Measurements from ENCODE around the gene HHAT.

The HHAT gene

GRCh38 chr1:210683403-210684047 is 354.8 kb downstream of the HHAT start:
- DNase-seq (ENCODE audit: low read depth in 2 of 2): no peak

DNA sequence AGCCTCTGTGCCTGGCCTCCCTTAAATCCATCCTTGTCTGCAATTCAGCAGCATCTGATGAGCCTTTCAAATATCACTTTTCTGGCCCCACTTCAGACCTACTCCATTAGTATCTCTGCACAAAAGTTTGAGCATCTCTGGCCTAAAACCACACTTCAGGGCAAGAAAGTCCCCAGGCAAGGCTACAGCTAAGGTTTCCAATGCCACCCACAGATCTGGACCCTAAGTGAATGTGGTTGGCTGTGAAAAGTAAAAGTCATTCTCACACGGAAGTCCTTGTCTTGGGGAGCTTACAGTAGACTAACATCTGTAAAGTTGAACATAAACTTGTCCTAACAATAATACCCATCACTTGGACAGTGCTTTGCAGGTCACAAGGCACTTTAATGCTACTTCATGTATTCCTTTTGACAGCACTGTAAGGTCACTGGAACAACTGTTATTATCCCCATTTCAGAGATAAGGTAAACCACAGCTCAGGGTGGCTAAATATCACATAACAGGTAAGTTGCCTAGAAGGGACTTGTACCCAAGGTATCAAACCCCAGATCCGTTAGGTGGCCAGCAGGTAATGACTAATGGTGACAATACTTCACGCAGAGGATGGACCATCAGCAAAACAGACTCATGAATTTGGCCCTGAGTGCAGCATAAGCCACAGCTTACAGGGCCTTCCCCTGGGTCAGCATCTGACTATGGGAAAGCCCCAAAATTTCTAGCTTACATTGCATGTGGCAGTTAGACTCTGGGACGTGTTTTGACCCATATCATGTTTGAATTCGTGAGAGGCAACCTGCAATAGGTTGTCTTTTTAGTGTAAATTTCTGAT is 356.0 kb downstream of the HHAT start:
- no peak for DNase-seq (ENCODE audit: low read depth in 2 of 2)

- DNase-seq (ENCODE audit: low read depth in 2 of 2): no peak
Measured at GRCh38 chr1:210685295-210685650, 356.6 kb downstream of the HHAT start.

GRCh38 chr1:210686841-210687240 is 358.1 kb downstream of the HHAT start:
- no peak for DNase-seq (ENCODE audit: low read depth in 2 of 2)

DNA sequence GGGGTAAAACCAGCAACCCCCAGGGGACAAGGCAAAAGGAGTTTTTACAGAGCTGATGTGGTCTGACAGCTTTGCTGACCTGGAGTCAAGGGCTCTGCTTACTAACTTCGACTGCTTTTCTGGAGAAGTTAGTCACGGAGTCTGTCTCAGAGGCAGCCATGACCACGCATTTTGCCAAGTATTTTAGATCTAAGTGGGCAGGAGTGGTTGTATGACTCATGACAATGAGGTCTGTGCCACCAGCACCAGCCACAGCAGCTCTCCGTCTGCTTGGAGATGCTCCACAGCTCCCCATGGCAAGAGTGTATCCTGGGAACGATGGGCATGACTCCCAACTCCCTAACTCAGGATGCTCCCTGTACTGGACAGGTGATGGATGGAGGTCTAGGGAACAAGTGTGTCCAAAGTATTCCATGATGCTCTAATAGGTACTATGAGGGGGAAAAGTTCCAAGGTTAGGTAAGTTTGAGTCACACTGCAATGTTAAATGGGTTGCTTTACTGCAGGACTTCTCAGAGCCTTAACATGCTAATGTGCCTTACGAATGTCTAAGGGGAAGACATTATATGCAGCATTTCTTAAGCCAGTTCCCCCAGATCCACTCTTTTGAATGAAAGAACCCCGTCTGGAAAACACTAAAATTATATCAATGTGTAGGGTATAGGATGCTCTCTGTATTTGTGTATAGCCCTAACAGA is 359.0 kb downstream of the HHAT start:
- DNase-seq (ENCODE audit: low read depth in 2 of 2): no peak

- DNase-seq (ENCODE audit: low read depth in 2 of 2): no peak
Measured at GRCh38 chr1:210688512-210689234, 360.0 kb downstream of the HHAT start.

GRCh38 chr1:210689826-210690225 is 361.1 kb downstream of the HHAT start:
- no peak for DNase-seq (ENCODE audit: low read depth in 2 of 2)

- DNase-seq (ENCODE audit: low read depth in 2 of 2): no peak
Measured at GRCh38 chr1:210690236-210690635, 361.5 kb downstream of the HHAT start.

DNA sequence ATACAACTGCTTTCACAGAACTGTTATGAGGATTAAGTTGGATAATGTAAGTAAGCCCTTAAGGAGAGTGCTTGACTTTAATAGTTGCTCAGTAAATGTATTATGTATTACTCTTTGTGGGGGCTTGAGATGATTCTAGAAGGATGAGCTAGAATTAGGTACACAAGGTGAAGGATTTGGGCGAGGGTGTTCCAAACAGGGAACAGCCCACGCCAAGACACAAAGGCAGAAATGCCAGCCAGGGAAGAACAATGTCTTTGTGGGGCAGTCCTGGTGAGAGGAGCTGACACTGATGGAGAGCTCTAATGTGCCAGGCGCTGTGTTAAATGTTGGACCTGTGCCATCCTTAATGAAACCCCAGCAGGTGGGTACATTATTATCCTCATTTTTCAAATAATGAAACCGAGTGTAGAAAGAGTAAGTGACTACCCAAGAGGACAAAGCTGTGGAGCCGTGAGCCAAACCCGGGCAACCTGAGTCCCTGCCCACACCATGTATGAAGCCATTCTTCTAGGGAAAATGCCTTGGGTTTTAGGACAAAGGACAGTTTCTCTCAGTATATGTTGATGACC is 362.4 kb downstream of the HHAT start:
- no peak for DNase-seq (ENCODE audit: low read depth in 2 of 2)

DNA sequence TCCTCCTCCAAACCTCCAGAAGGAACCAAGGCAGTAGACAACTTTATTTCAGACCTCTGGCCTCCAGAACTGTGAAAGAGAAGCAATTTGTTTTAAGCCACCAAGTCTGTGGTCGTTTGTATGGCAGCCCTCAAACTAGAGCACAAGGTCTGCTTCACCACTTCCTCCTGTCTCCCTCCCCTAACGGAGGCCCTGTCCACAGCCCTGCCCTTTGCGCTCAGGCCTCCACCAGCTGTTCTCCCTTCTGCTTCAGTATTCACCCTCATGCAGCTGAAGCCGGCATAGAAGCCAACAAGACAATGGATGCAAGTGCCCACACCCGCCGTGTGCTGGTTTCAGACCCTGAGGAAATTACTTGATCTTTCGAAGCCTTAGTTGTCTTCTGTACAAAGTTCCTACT is 364.1 kb downstream of the HHAT start:
- DNase-seq (ENCODE audit: low read depth in 2 of 2): no peak

DNA sequence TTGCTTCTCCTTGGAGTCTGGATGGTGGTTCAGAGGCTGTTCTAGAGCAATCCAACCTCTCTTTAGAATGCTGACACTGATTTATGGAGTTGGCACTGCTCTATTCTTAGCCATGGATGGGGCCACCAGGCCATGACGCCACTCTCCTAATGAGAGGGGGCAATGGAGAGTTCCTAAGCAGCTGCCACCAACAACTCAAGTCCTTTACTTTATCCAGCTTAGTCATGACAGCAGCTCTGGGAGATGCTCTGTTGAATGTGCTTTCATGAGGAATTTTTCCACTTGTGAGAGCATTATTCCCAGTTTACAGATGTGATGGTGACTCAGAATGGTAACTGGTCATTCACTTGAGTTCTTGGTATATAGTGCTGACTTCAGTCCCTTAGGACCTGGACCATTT is 366.3 kb downstream of the HHAT start:
- DNase-seq (ENCODE audit: low read depth in 2 of 2): no peak

GRCh38 chr1:210696709-210697108 is 368.0 kb downstream of the HHAT start:
- no peak for DNase-seq (ENCODE audit: low read depth in 2 of 2)

- DNase-seq (ENCODE audit: low read depth in 2 of 2): no peak
Measured at GRCh38 chr1:210697185-210697584, 368.5 kb downstream of the HHAT start.

DNA sequence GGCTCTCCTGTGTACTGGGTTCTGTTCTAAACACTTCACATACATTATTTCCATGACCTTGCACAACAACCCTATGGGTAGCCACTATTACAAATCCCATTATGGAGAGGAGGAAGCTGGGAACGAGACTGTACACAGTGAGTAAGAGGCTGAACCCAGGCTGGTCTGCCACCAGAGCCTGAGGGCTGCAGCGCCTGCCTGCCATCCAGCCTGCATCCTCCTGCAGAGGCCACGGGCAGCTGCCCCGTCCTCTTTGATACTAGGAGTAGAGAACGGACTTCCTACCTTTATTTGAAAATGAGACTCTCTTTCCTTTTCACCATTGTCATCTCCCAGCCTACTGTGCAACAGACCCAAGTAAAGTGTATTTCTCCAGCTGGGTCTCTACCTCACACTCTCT is 370.0 kb downstream of the HHAT start:
- no peak for DNase-seq (ENCODE audit: low read depth in 2 of 2)

DNA sequence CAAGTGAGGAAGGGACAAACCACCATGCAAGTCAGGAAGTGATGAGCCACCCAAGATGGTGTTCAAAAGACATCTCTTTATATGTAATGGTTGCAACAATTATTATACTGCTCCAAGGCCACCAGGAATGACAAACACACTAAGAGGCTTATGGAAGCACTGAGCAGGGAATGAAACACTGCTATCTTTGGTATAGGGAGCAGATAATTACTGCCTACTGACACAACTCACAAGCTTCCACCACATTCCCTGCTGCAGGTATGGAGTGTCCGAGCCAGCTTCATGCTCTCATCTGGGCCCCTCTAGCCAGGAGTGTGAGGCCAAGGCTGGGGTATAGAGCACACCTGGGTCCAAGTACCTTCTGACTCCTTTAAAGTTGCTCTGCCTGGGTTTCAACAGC is 371.4 kb downstream of the HHAT start:
- DNase-seq (ENCODE audit: low read depth in 2 of 2): no peak

GRCh38 chr1:210700511-210700910 is 371.8 kb downstream of the HHAT start:
- no peak for DNase-seq (ENCODE audit: low read depth in 2 of 2)

DNA sequence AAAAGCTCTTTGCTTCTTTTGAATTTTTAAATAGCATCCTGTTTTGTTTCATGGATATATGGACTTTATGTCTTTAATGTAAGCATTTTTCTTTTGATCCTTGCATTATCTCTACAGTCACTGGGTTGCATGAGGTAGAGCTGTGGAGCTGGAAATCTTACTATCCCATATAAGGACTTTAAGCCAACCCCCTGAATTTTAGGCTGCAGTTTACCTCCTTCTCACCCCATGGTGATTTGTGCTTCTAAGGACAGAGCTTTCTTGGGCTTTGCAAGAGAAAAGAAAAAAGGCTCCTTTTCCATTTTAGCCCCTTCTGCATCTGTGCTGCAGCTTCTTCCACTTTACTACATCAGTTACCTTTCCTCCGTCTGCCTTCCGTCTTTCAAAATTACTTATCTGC is 373.8 kb downstream of the HHAT start:
- no peak for DNase-seq (ENCODE audit: low read depth in 2 of 2)

- DNase-seq (ENCODE audit: low read depth in 2 of 2): no peak
Measured at GRCh38 chr1:210703593-210703992, 374.9 kb downstream of the HHAT start.

DNA sequence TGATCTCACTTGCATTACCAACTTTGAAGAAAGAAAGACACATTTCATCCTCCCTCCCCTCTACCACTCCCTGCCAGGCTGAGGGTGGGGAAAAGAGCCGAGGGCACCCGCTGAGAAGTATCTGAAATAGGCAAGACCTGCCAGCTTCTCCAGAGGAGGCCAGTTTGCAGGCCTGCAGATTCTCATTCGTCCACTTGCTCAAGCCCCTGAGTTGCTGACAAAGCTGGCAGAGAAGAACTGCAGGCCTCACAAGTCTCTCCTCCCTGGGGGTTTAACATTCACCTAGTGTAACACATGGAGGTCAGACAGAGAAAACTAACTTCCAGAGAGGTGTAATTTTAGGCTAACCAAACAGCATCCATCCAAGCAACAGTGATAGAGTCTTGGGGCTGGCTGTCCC is 376.4 kb downstream of the HHAT start:
- DNase-seq (ENCODE audit: low read depth in 2 of 2): no peak

DNA sequence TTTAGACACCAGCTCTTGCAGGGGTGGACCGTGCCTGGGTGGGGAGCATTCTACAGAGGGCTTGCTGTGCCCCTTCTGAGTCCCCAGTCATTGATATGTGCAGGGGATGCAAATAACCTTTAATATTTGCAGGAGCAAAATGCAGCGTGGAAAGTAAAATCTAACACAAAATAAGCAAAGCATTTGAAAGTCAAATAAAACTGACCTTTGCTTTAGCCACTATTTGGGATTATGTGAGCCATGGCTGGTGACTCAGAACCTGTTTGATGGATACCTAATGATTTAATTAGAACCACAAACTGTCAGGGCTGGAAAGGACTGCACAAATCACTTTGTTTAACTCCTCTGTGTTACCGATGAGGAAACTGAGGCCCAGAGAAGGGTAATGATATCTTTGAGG is 377.5 kb downstream of the HHAT start:
- DNase-seq (ENCODE audit: low read depth in 2 of 2): no peak

- DNase-seq (ENCODE audit: low read depth in 2 of 2): no peak
Measured at GRCh38 chr1:210707300-210708240, 378.9 kb downstream of the HHAT start.
